Heart left ventricle (tissue), 16 donors: ENCODE measurements around the gene TSACC. TPM values are rescaled to one million over a fixed set of nuclear protein-coding genes. Genes with fewer than 3 reads are reported as not detected.

ENCODE experiments used
- ATAC-seq, 4 donors: fragments of 200-7000 bp; cut with Tn5 transposase; one replicate each; pipeline ENCODE4 v1.9.1; 2020 to 2022; ENCODE audit warnings: moderate library complexity in 4 of 4, mild to moderate bottlenecking in 3 of 4, moderate number of reproducible peaks in 1 of 4
- DNase-seq, 5 donors: peaks; one replicate each; pipeline ENCODE4 v3.0.0-alpha.2; 2020
- H3K27ac ChIP-seq, 12 donors: fragments of 200-600 bp; sonication (generic) in 4 of 12; one replicate each; pipeline versions ENCODE4 v1.5.0 to v1.8.0; 2016 to 2022; ENCODE audit warnings: mild to moderate bottlenecking in 2 of 12
- H3K27me3 ChIP-seq, 9 donors: fragments of 200-600 bp; sonication (generic) in 2 of 9; one replicate each; pipeline versions ENCODE4 v1.5.1 to v1.8.0; 2016 to 2022; ENCODE audit warnings: mild to moderate bottlenecking in 3 of 9
- H3K36me3 ChIP-seq, 9 donors: fragments of 200-600 bp; sonication (generic) in 2 of 9; one replicate each; pipeline versions ENCODE4 v1.5.0 to v1.8.0; 2018 to 2022; ENCODE audit warnings: mild to moderate bottlenecking in 2 of 9
- H3K4me1 ChIP-seq, 12 donors: fragments of 200-600 bp; sonication (generic) in 4 of 12; one replicate each; pipeline versions ENCODE4 v1.5.0 to v1.8.0; 2016 to 2022; ENCODE audit warnings: mild to moderate bottlenecking in 3 of 12
- H3K4me3 ChIP-seq, 12 donors: fragments of 200-600 bp; sonication (generic) in 4 of 12; one replicate each; pipeline versions ENCODE4 v1.5.0 to v1.8.0; 2017 to 2022; ENCODE audit warnings: mild to moderate bottlenecking in 9 of 12, moderate library complexity in 4 of 12
- H3K9me3 ChIP-seq, 12 donors: fragments of 200-600 bp; sonication (generic) in 4 of 12; one replicate each; pipeline versions ENCODE4 v1.5.0 to v1.8.0; 2016 to 2022; ENCODE audit warnings: mild to moderate bottlenecking in 1 of 12
- CTCF ChIP-seq, 12 donors: fragments of 200-600 bp; sonication (generic) in 4 of 12; IDR thresholded peaks; one replicate each; pipeline versions ENCODE4 v1.5.0 to v1.8.0; 2018 to 2022; ENCODE audit warnings: antibody characterized with exemption in 12 of 12, mild to moderate bottlenecking in 5 of 12
- POLR2A ChIP-seq, 2 donors: fragments of 450-650 bp; IDR thresholded peaks; one replicate each; pipeline ENCODE4 v1.6.1; 2017; ENCODE audit warnings: antibody characterized with exemption in 2 of 2, mild to moderate bottlenecking in 2 of 2, moderate library complexity in 2 of 2
- WGBS, 4 donors: extraction: QIAGEN DNeasy Blood & Tissue Kit in 2 of 4; methylation state at CpG; one replicate each; pipeline versions ENCODE4 v1.1.5 to v1.1.7; 2013 to 2018; 5-methylcytosine and 5-hydroxymethylcytosine counted together
- intact Hi-C, 10 donors: fragments of 100-400 bp; cut with DNase I; formaldehyde crosslinking; loops; one replicate each; pipeline versions ENCODE4 v1.11.1 to v1.14.2; 2022
- long read RNA-seq, 3 donors: library from polyadenylated mRNA; unstranded; transcript quantifications; one replicate each; pipeline ENCODE4 v2.0.0, GENCODE V29; 2020 to 2021
- polyA plus RNA-seq, 2 donors: library from polyadenylated mRNA; stranded (reverse); fragments of 200-250 nt; gene quantifications; one replicate each; pipeline ENCODE4 v1.2.3, GENCODE V29; 2013
- total RNA-seq, 9 donors: library from RNA; depleted of rRNA in 2 of 9; stranded (reverse); fragments of >200 nt in 2 of 9; fragmentation: NEBNext Ultra II Directional in 3 of 9; extraction: Animal tissue kit (Norgen Biotek cat#: 25700) in 3 of 9; gene quantifications; one replicate each; pipeline versions ENCODE4 v1.1.0 to v1.2.4, GENCODE V29; 2016 to 2023
- donor health status: ischemic (EF 13 %, LVEDD 7.1; RV severe dilation, severe dysfunction).
- donor health status: healthy with polysubstance abuse.
- donor health status: DM: no; HTN: yes; CAD: no.
- donor health status: DM: no; HTN: no; CAD: no.
- donor health status: ischemic (EF 25% LVEDD 6.9; RV normal size, moderate dysfunction).
- donor health status: ischemic (EF 25% LVEDD 5.7; RV mildly dilated, moderate dysfunction).
- donor health status: healthy.
- donor health status: DM: yes; HTN: yes; CAD: no.
- donor health status: ischemic (EF 35%, LVEDD 5.7; RV mildly dilated, moderate dysfunction).
- donor health status: nonischemic (EF 11% LVEDD 7.7; RV severe dilation, severe dysfunction).
- donor health status: DM: yes; HTN: yes; CAD: no.
- donor health status: PGD.
- donor health status: ischemic (EF 29% LVEDD 5.4; RV normal size, mild dysfunction).
- donor health status: nonischemic (EF 23%, LVEDD 6.1; RV moderate dilation, normal function).

Gene TSACC
- total RNA-seq (under 1 TPM in 2 of 9 donors, not detected in 7; 0.36 to 0.81 TPM), polyA plus RNA-seq (not detected)
- long read RNA-seq, donor 1, partial matches to known transcripts = 0 of 2 reads
- long read RNA-seq, donor 1, other reads (novel, unspliced or antisense) = 2 of 2 reads
- long read RNA-seq, donor 2, partial matches to known transcripts = 0 of 1 reads
- long read RNA-seq, donor 2, other reads (novel, unspliced or antisense) = 1 of 1 reads
- long read RNA-seq, donor 3, partial matches to known transcripts = 0 of 1 reads
- long read RNA-seq, donor 3, other reads (novel, unspliced or antisense) = 1 of 1 reads

- ATAC-seq (peak; percentile 96 to 98 (median 97)), DNase-seq (peak; percentile 99 to 100 (median 99))
- no peak for TF ChIP-seq CTCF (IDR thresholded peaks at IDR 0.05)
- peak in 1 of 2 donors; percentile 82 for TF ChIP-seq POLR2A (IDR thresholded peaks at IDR 0.05)
- H3K36me3 ChIP-seq = peaks cover 0 to 25% (median 24%) of the 10 kb centered on the region in 9 donors
- no peaks in the 10 kb centered on the region for H3K27me3 ChIP-seq
- intact Hi-C loops = loop anchor here in 2 of 10 donors (1.0 to 2.0 kb wide), 2 partner anchors 55 to 56 kb away; partner anchors contain the start of gene SMG5 (in 1 of the 2)
- 0 to 1% (median 0%) methylated on average over 31 to 47 of the region's 47 CpGs for WGBS, 4 donors
- peak within 1 kb of the TSS; percentile 54 to 96 (median 85) for H3K27ac ChIP-seq
- peak within 1 kb of the TSS; percentile 46 to 98 (median 73) for H3K4me3 ChIP-seq
- H3K4me1 ChIP-seq = peaks cover 6 to 25% (median 20%) of the 10 kb centered on the region in 12 donors
- no peaks in the 10 kb centered on the region for H3K9me3 ChIP-seq
These were observed at the start of gene TSACC, which contains the start of gene CCT3 for GRCh38 chr1:156338180-156338976. Gene TSACC (plus strand): TSS chr1:156338526. CDS start chr1:156339758, 1,232 bp downstream. Gene CCT3 (minus strand): TSS chr1:156338292. CDS start chr1:156338184, 108 bp downstream.

GRCh38 chr1:156289857-156290256 is 48.5 kb upstream of the TSACC start:
- DNase-seq (no peak), ATAC-seq (no peak)
- Histone ChIP-seq H3K36me3 (peaks cover 0 to 26% (median 18%) of the 10 kb centered on the region in 9 donors), H3K4me3 (no peak overlapping the region), H3K4me1 (peaks cover 0 to 24% (median 9%) of the 10 kb centered on the region in 12 donors), H3K9me3 (no peaks in the 10 kb centered on the region), H3K27ac (no peak overlapping the region), H3K27me3 (no peaks in the 10 kb centered on the region)
- intact Hi-C loops = no loop called here
- TF ChIP-seq CTCF (IDR thresholded peaks at IDR 0.05) (no peak), POLR2A (IDR thresholded peaks at IDR 0.05) (no peak)

GRCh38 chr1:156291226-156292061 is 46.9 kb upstream of the TSACC start:
- Histone ChIP-seq H3K4me3 (peak overlapping the region; percentile 16 to 62 (median 50)), H3K9me3 (no peaks in the 10 kb centered on the region), H3K36me3 (peaks cover 0 to 26% (median 15%) of the 10 kb centered on the region in 9 donors), H3K4me1 (peaks cover 0 to 34% (median 14%) of the 10 kb centered on the region in 12 donors), H3K27ac (peak overlapping the region; percentile 35 to 86 (median 67)), H3K27me3 (no peaks in the 10 kb centered on the region)
- ATAC-seq (peak; percentile 90 to 96 (median 96)), DNase-seq (peak; percentile 88 to 95 (median 93))
- TF ChIP-seq POLR2A (IDR thresholded peaks at IDR 0.05) (peak in 1 of 2 donors; percentile 45), CTCF (IDR thresholded peaks at IDR 0.05) (no peak)
- intact Hi-C loops = no loop called here
- 15 to 35% (median 21%) methylated on average over 37 of the region's 37 CpGs for WGBS, 4 donors
